Measurements from ENCODE around the gene DUSP6.

DUSP6 gene

GRCh38 chr12:89328151-89329030 lies 23.9 kb downstream of the DUSP6 start:
- no peak for DNase-seq (ENCODE audit: low read depth)
- no peak for TF ChIP-seq CTCF (IDR thresholded peaks at IDR 0.05; ENCODE audit: control insufficient read depth, extremely low read depth, insufficient read depth)
- H3K4me3 ChIP-seq (ENCODE audit: low read depth, low read length) = no peak overlapping the region

- no peak overlapping the region for H3K4me3 ChIP-seq (ENCODE audit: low read depth, low read length)
- no peak for DNase-seq (ENCODE audit: low read depth)
- no peak for TF ChIP-seq CTCF (IDR thresholded peaks at IDR 0.05; ENCODE audit: control insufficient read depth, extremely low read depth, insufficient read depth)
These were observed 24.7 kb downstream of the DUSP6 start for GRCh38 chr12:89327486-89328094.

- H3K4me3 ChIP-seq (ENCODE audit: low read depth, low read length) = no peak overlapping the region
- DNase-seq (ENCODE audit: low read depth) = no peak
- no peak for TF ChIP-seq CTCF (IDR thresholded peaks at IDR 0.05; ENCODE audit: control insufficient read depth, extremely low read depth, insufficient read depth)
These were observed 25.9 kb downstream of the DUSP6 start for GRCh38 chr12:89326239-89327040.

GRCh38 chr12:89325495-89325894 lies 26.8 kb downstream of the DUSP6 start:
- no peak for DNase-seq (ENCODE audit: low read depth)
- H3K4me3 ChIP-seq (ENCODE audit: low read depth, low read length) = no peak overlapping the region
- TF ChIP-seq CTCF (IDR thresholded peaks at IDR 0.05; ENCODE audit: control insufficient read depth, extremely low read depth, insufficient read depth) = no peak

- no peak for DNase-seq (ENCODE audit: low read depth)
- H3K4me3 ChIP-seq (ENCODE audit: low read depth, low read length) = no peak overlapping the region
- no peak for TF ChIP-seq CTCF (IDR thresholded peaks at IDR 0.05; ENCODE audit: control insufficient read depth, extremely low read depth, insufficient read depth)
These were observed 27.9 kb downstream of the DUSP6 start for GRCh38 chr12:89324437-89324836.

GRCh38 chr12:89323568-89324218 lies 28.6 kb downstream of the DUSP6 start:
- H3K4me3 ChIP-seq (ENCODE audit: low read depth, low read length) = no peak overlapping the region
- TF ChIP-seq CTCF (IDR thresholded peaks at IDR 0.05; ENCODE audit: control insufficient read depth, extremely low read depth, insufficient read depth) = no peak
- DNase-seq (ENCODE audit: low read depth) = no peak

Measured in LNCaP clone FGC (cell line).